Kidney (tissue), 14 donors: Measurements from ENCODE around the gene SLC8A2. TPM values are rescaled to one million over a fixed set of nuclear protein-coding genes. Genes with fewer than 3 reads are reported as not detected.

ENCODE experiments used
- DNase-seq, 5 donors: peaks; one replicate each; pipeline ENCODE4 v3.0.0-alpha.2; 2013 to 2020
- FAIRE-seq: peaks from 2 replicates; lab custom pipeline; 2012; peaks lifted over from hg19 to GRCh38; lab: Jason Lieb, UNC
- H3K27ac ChIP-seq, 2 donors: one replicate each; pipeline ENCODE4 v1.7.0; 2013; ENCODE audit warnings: low read depth in 2 of 2, low read length in 2 of 2, inconsistent platforms in 1 of 2
- H3K27me3 ChIP-seq: one replicate; pipeline ENCODE4 v1.7.1; 2013; ENCODE audit warnings: low read length, inconsistent platforms; ENCODE audit not compliant: control insufficient read depth, insufficient read depth
- H3K36me3 ChIP-seq, 3 donors: one replicate each; pipeline versions ENCODE4 v1.7.0 to v1.7.1; 2013; ENCODE audit warnings: low read length in 3 of 3, control low read depth in 1 of 3, inconsistent platforms in 1 of 3; ENCODE audit not compliant: insufficient read depth in 3 of 3, control insufficient read depth in 2 of 3
- H3K4me1 ChIP-seq, 3 donors: one replicate each; pipeline versions ENCODE4 v1.7.0 to v1.7.1; 2013; ENCODE audit warnings: low read length in 3 of 3, inconsistent platforms in 1 of 3, low read depth in 1 of 3; ENCODE audit not compliant: control insufficient read depth in 2 of 3, insufficient read depth in 2 of 3
- H3K4me3 ChIP-seq, 3 donors: one replicate each; pipeline versions ENCODE4 v1.7.0 to v1.8.1; 2013; ENCODE audit warnings: low read length in 3 of 3, control low read depth in 1 of 3, inconsistent platforms in 1 of 3
- H3K9ac ChIP-seq, 3 donors: one replicate each; pipeline versions ENCODE4 v1.7.0 to v1.7.1; 2013; ENCODE audit warnings: low read length in 3 of 3, control low read depth in 1 of 3, inconsistent platforms in 1 of 3
- H3K9me3 ChIP-seq, 3 donors: one replicate each; pipeline versions ENCODE4 v1.7.0 to v1.7.1; 2013; ENCODE audit warnings: low read length in 3 of 3, control low read depth in 1 of 3, inconsistent platforms in 1 of 3; ENCODE audit not compliant: control insufficient read depth in 2 of 3, insufficient read depth in 1 of 3
- CTCF ChIP-seq: IDR thresholded peaks from 3 replicates; pipeline ENCODE4 v1.5.1; 2012; ENCODE audit warnings: mild to moderate bottlenecking, moderate library complexity, borderline replicate concordance; ENCODE audit not compliant: insufficient read depth; ENCODE audit errors: extremely low read depth
- intact Hi-C: fragments of 100-400 bp; cut with DNase I; formaldehyde crosslinking; loops from one replicate; pipeline ENCODE4 v1.11.1; 2022
- polyA plus RNA-seq: library from polyadenylated mRNA; stranded (reverse); fragments of 350-450 nt; fragmentation: Illumina TruSeq; extraction: RNeasy Lipid Tissue Mini Kit (QIAGEN cat#74804); gene quantifications from one replicate; pipeline ENCODE4 v1.2.3, GENCODE V29; 2014; ENCODE audit warnings: low read depth, low replicate concordance; ENCODE audit not compliant: insufficient read depth
- total RNA-seq: library from RNA; stranded (reverse); fragmentation: NEBNext Ultra II Directional; extraction: Animal tissue kit (Norgen Biotek cat#: 25700); gene quantifications from one replicate; pipeline ENCODE4 v1.2.1, GENCODE V29; 2021
- donor health status: control.
- donor health status: control.
- donor health status: control.
- donor health status: control.
- donor health status: control.
- donor health status: DM: yes; HTN: yes; CAD: no.
- donor health status: Normal renal cell carcinoma (clear cell type).

The SLC8A2 gene
- total and polyA plus RNA-seq, 2 donors from 2014 or later = 0.94 TPM; not detected in 1

GRCh38 chr19:47499863-47500830 is 28.5 kb upstream of the SLC8A2 start:
- FAIRE-seq = no peak
- Histone ChIP-seq H3K27ac (no peak overlapping the region), H3K36me3 (peaks cover 0 to 56% (median 31%) of the 10 kb centered on the region in 3 donors), H3K9me3 (no peaks in the 10 kb centered on the region), H3K27me3 (no peaks in the 10 kb centered on the region), H3K9ac (no peak overlapping the region), H3K4me3 (no peak overlapping the region), H3K4me1 (peaks cover 0 to 6% (median 0%) of the 10 kb centered on the region in 3 donors)
- intact Hi-C loops = no loop called here
- DNase-seq = no peak
- TF ChIP-seq CTCF = no peak

- TF ChIP-seq CTCF = no peak
- Histone ChIP-seq H3K27me3 (no peaks in the 10 kb centered on the region), H3K27ac (no peak overlapping the region), H3K36me3 (peaks cover 0 to 57% (median 31%) of the 10 kb centered on the region in 3 donors), H3K9ac (no peak overlapping the region), H3K4me1 (no peaks in the 10 kb centered on the region), H3K9me3 (no peaks in the 10 kb centered on the region), H3K4me3 (no peak overlapping the region)
- no peak for FAIRE-seq
- DNase-seq = no peak
- intact Hi-C loops = no loop called here
Observed at GRCh38 chr19:47499371-47499770, 27.7 kb upstream of the SLC8A2 start.

- H3K4me3 ChIP-seq = no peak overlapping the region
- DNase-seq = no peak
- no peak for TF ChIP-seq CTCF
- no peak overlapping the region for H3K27ac ChIP-seq
- H3K9ac ChIP-seq = no peak overlapping the region
- no peak for FAIRE-seq
- no peaks in the 10 kb centered on the region for H3K4me1 ChIP-seq
- peaks cover 0 to 51% (median 31%) of the 10 kb centered on the region in 3 donors for H3K36me3 ChIP-seq
- H3K9me3 ChIP-seq = no peaks in the 10 kb centered on the region
- intact Hi-C loops = no loop called here
- H3K27me3 ChIP-seq = no peaks in the 10 kb centered on the region
Observed at GRCh38 chr19:47498561-47498960, 26.9 kb upstream of the SLC8A2 start.
